C4-2B (cell line): ENCODE results near the gene HMX3.

Source experiments
- H3K27ac ChIP-seq: fragments of 450-650 bp; 2 replicates; pipeline ENCODE4 v1.5.1; 2017
- ZFX ChIP-seq: fragments of 450-650 bp; IDR thresholded peaks from 2 replicates; pipeline ENCODE4 v1.6.1; 2017
- TF ChIP-seq, protein P1 (sequence below): fragments of 450-650 bp; conservative IDR thresholded peaks from 2 replicates; pipeline ENCODE4 v1.5.1; 2017; ENCODE audit warnings: mild to moderate bottlenecking

Gene HMX3

DNA sequence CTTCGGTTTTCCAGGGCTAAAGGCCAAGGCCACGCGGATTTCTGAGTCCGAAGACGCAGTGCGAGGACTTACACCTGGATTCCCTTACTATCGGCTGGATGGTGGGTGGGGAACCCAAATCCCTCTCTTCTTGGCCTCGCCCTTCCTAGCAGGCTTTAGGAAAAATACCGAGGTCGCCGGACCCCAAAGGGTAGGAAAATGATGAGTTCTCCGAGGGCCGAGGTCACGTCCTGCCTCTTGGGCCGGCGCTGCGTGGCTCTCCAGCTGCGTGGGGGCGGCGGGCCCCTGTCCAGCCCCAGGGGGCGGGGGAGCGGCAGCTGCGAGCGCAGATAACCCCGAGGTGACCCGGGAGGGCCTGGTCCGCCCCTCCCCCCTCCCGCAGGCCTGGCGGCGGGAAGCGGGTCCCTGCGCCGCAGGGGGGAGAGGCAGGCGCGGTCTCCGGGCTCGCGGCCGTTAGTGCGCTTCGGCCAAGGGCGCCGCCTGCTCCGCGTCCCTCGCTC is 805 bp upstream of the HMX3 start:
- TF ChIP-seq, protein P1, sequence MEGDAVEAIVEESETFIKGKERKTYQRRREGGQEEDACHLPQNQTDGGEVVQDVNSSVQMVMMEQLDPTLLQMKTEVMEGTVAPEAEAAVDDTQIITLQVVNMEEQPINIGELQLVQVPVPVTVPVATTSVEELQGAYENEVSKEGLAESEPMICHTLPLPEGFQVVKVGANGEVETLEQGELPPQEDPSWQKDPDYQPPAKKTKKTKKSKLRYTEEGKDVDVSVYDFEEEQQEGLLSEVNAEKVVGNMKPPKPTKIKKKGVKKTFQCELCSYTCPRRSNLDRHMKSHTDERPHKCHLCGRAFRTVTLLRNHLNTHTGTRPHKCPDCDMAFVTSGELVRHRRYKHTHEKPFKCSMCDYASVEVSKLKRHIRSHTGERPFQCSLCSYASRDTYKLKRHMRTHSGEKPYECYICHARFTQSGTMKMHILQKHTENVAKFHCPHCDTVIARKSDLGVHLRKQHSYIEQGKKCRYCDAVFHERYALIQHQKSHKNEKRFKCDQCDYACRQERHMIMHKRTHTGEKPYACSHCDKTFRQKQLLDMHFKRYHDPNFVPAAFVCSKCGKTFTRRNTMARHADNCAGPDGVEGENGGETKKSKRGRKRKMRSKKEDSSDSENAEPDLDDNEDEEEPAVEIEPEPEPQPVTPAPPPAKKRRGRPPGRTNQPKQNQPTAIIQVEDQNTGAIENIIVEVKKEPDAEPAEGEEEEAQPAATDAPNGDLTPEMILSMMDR, result no peak
- TF ChIP-seq ZFX, result no peak
- no peak overlapping the region for H3K27ac ChIP-seq

DNA sequence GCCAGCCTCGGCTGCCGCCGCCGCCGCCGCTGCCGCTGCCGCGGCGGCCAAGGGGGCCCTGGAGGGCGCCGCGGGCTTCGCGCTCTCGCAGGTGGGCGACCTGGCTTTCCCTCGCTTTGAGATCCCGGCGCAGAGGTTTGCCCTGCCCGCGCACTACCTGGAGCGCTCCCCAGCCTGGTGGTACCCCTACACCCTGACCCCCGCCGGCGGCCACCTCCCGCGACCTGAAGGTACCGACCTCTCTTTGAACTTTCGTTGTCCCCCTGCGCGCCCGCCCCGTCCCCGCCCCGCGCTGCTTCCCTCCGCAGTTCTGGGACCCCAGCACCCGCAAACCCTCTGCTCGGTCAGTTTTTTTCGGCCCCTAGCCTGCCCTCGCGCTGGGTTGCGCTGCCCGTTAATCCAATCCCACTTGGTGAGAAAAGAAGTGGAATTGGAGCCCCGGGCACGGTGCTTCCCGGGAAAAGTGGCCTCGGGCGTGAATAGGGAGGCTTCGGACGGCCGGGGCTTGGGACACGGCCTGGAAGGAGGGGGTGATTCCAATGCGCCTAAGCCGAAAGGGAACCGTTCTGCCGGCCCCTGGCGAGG is 543 bp downstream of the HMX3 start:
- H3K27ac ChIP-seq, result no peak overlapping the region
- TF ChIP-seq, protein P1, result no peak
- TF ChIP-seq ZFX, result no peak

DNA sequence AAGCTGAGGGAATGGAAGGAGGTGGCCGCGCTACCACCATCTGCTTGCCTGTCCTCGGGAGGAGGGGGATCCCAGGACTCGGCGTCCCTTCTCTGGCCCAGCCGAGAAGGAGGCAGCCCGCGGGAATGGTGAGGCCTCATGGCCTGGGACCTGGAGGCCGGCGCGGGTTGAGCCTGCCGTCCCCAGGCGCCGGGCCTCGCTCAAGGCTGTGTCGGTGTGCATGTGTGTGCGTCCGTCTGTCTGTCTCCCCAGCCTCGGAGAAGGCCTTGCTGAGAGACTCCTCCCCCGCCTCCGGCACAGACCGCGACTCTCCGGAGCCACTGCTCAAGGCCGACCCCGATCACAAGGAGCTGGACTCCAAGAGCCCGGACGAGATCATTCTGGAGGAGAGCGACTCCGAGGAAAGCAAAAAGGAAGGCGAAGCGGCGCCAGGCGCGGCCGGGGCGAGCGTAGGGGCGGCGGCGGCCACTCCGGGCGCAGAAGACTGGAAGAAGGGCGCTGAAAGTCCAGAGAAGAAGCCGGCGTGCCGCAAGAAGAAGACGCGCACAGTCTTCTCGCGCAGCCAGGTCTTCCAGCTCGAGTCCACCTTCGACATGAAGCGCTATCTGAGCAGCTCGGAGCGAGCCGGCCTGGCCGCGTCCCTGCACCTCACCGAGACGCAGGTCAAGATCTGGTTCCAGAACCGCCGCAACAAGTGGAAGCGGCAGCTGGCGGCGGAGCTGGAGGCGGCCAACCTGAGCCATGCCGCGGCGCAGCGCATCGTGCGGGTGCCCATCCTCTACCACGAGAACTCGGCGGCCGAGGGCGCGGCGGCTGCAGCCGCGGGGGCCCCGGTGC is 1.3 kb downstream of the HMX3 start:
- H3K27ac ChIP-seq, result no peak overlapping the region
- TF ChIP-seq, protein P1, result no peak
- TF ChIP-seq ZFX, result no peak

DNA sequence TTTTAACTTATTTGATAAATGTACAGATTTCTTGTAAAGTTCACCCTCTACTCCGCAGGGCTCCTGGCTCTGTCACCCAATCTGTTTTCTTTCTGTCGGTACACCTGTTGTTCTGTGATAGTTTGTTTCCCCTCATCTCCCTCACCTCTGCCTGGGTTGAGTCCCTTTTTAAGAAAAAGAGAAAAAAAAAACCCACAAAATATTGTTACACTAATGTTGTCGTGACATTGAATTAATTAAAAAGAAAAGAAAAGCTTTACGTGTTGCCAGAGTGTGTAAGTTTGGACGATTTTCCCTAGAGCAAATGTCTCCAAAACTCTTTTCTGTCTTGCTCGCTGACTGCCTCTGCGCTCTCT is 3.4 kb downstream of the HMX3 start:
- TF ChIP-seq ZFX, result no peak
- TF ChIP-seq, protein P1, result no peak
- no peak overlapping the region for H3K27ac ChIP-seq

DNA sequence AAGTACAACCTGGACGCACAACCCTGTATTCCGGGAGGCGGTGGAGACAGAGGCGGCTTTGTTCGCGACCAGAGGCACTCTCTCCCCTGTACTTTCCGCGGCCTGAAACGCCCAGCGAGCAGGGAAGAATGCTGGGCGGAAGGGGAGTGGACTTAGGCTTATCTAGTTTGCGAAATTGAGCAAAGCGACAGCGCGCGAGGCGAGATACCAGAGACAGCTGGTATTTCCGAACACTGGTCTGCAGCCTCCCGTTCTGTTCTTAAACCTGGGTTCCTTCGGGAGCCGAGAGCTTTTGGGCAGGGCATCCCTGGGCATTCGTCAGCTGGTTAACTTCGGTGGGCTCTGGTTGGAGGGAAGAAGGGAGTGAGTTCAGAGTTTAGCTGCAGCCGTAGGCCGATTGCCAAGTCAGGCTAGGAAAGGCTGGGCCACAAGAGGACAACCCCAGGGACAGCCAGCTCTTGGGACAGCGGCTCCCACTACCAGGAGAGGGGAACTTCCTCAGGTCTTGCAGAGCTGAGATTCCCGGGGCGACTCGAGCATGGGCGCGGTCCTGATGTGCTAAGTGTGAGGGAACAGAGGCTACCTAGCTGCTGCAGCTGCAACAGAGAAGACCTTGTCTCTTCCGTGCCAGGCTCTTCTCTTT is 3.9 kb downstream of the HMX3 start:
- no peak overlapping the region for H3K27ac ChIP-seq
- TF ChIP-seq, protein P1, result no peak
- no peak for TF ChIP-seq ZFX

DNA sequence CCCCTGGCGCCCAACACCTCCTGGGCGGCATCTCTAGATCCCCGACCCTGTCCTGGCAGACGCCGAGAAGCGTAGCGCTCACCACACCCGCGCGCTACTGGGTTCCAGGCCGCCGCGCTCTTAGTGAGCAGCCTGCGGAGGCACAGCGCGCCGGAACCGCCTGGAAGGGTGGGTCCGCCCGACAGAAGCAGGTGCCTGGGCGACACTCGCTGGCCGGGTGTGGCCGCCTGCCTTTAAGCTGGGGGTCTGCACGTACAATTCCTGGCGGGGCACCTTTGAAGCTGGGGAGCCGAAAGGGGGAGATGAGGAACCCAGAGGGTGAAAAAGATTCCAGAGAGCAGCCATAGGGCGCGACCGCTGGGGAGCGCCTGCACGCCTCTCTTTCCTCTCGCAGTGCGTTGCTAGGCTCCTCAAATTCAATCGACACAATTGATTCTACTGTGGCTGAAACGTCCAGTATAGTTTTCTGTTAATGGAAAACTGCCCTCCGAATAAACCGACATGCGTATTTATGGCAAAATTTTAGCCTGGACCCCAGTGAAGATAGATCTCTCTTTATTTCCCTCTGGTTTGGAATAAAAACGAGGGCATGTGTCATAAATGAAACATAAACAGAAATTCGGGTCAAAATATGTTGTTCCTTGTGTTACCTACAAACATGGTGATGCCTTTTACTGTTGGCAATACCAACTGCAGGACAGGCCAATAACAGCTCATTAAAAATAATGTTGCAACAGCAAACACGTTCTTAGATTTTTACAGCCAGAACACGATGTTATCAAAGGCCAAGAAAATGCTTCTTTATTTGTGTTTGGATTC is 4.6 kb downstream of the HMX3 start:
- no peak for TF ChIP-seq ZFX
- TF ChIP-seq, protein P1, result no peak

More for the DNA sequence above, 4.6 kb downstream of the HMX3 start:
- H3K27ac ChIP-seq, result no peak overlapping the region
